IMR-90 (cell line): Measurements from ENCODE around the gene NPB. TPM values are rescaled to one million over a fixed set of nuclear protein-coding genes. Genes with fewer than 3 reads are reported as not detected.

ENCODE experiments used
- ATAC-seq: fragments of 200-7000 bp; cut with Tn5 transposase; 2 replicates; pipeline ENCODE4 v1.9.1; 2020; ENCODE audit warnings: low read depth, mild to moderate bottlenecking, moderate library complexity
- BruUV-seq: library from RNA; stranded (reverse); fragments of 400-500 nt; replicated peaks from 2 replicates; lab custom pipeline; 2021; lab: Mats Ljungman, UMichigan
- CTCF ChIA-PET: fragments of 300-600 bp; formaldehyde crosslinking; extraction: SDS; loops from one replicate; lab custom pipeline; 2021; ENCODE audit warnings: antibody characterized with exemption; lab: Yijun Ruan, JAX
- POLR2A ChIA-PET: fragments of 300-600 bp; sonication (Branson Sonifier 250); formaldehyde crosslinking; loops from one replicate; lab custom pipeline; 2022; ENCODE audit warnings: antibody characterized with exemption; ENCODE audit not compliant: unreplicated experiment; lab: Charles Lee
- DNase-seq: peaks from one replicate; pipeline ENCODE4 v3.0.0; 2013
- H2AFZ ChIP-seq: replicated peaks from 2 replicates; pipeline ENCODE3; 2013; ENCODE audit warnings: low read length, mild to moderate bottlenecking; ENCODE audit not compliant: poor library complexity
- H2AK5ac ChIP-seq: 2 replicates; pipeline ENCODE4 v1.6.1; 2013; ENCODE audit warnings: low read depth, low read length, inconsistent platforms
- H2AK9ac ChIP-seq: replicated peaks from 2 replicates; pipeline ENCODE3; 2013; ENCODE audit warnings: mild to moderate bottlenecking, low read depth, low read length, moderate library complexity; ENCODE audit not compliant: poor library complexity
- H2BK120ac ChIP-seq: 2 replicates; pipeline ENCODE4 v1.6.1; 2013; ENCODE audit warnings: low read depth, low read length, inconsistent platforms
- H2BK15ac ChIP-seq: 3 replicates; pipeline ENCODE4 v1.6.1; 2013; ENCODE audit warnings: low read depth, low read length, inconsistent platforms
- H2BK20ac ChIP-seq: 2 replicates; pipeline ENCODE4 v1.6.1; 2013; ENCODE audit warnings: low read depth, mild to moderate bottlenecking, inconsistent platforms, low read length, moderate library complexity
- H2BK5ac ChIP-seq: 2 replicates; pipeline ENCODE4 v1.6.1; 2013; ENCODE audit warnings: mild to moderate bottlenecking, low read depth, low read length, inconsistent platforms; ENCODE audit not compliant: poor library complexity, severe bottlenecking
- H3K14ac ChIP-seq: replicated peaks from 2 replicates; pipeline ENCODE4 v1.6.1; 2013; ENCODE audit warnings: low read depth, low read length, inconsistent platforms
- H3K18ac ChIP-seq: 2 replicates; pipeline ENCODE4 v1.6.1; 2013; ENCODE audit warnings: low read depth, low read length, control low read depth
- H3K23ac ChIP-seq: 2 replicates; pipeline ENCODE4 v1.6.1; 2013; ENCODE audit warnings: low read depth, low read length, inconsistent platforms
- H3K27ac ChIP-seq: 2 replicates; pipeline ENCODE4 v1.5.1; 2013; ENCODE audit warnings: mild to moderate bottlenecking, control low read depth, low read length; ENCODE audit not compliant: insufficient read depth
- H3K27me3 ChIP-seq: 2 replicates; pipeline ENCODE4 v1.6.1; 2013; ENCODE audit warnings: low read length; ENCODE audit not compliant: control insufficient read depth, insufficient read depth
- H3K36me3 ChIP-seq: 2 replicates; pipeline ENCODE4 v1.6.1; 2013; ENCODE audit warnings: low read length, mixed read lengths; ENCODE audit not compliant: control insufficient read depth, insufficient read depth
- H3K4ac ChIP-seq: 2 replicates; pipeline ENCODE4 v1.6.1; 2013; ENCODE audit warnings: low read depth, low read length, inconsistent platforms
- H3K4me1 ChIP-seq: 2 replicates; pipeline ENCODE4 v1.6.1; 2013; ENCODE audit warnings: low read length, mixed read lengths; ENCODE audit not compliant: control insufficient read depth, insufficient read depth
- H3K4me2 ChIP-seq: 2 replicates; pipeline ENCODE4 v1.6.1; 2013; ENCODE audit warnings: low read depth, mild to moderate bottlenecking, control low read depth, low read length, moderate library complexity
- H3K4me3 ChIP-seq: 2 replicates; pipeline ENCODE4 v1.5.1; 2013; ENCODE audit warnings: low read depth, mild to moderate bottlenecking, control low read depth, low read length, moderate library complexity; ENCODE audit not compliant: insufficient read depth
- H3K56ac ChIP-seq: 2 replicates; pipeline ENCODE4 v1.6.1; 2013; ENCODE audit warnings: low read length, inconsistent platforms; ENCODE audit not compliant: insufficient read depth; ENCODE audit errors: extremely low read depth
- H3K79me1 ChIP-seq, 2 experiments: 2 replicates each; pipeline ENCODE4 v1.6.1; 2013; ENCODE audit warnings: low read length in 2 of 2, inconsistent platforms in 1 of 2, low read depth in 1 of 2
- H3K9ac ChIP-seq: 2 replicates; pipeline ENCODE4 v1.6.1; 2013; ENCODE audit warnings: low read depth, low read length, control low read depth
- H3K9me1 ChIP-seq: 2 replicates; pipeline ENCODE4 v1.6.1; 2013; ENCODE audit warnings: low read length, inconsistent platforms; ENCODE audit not compliant: insufficient read depth
- H3K9me3 ChIP-seq: 2 replicates; pipeline ENCODE4 v1.6.1; 2013; ENCODE audit warnings: low read length; ENCODE audit not compliant: control insufficient read depth, insufficient read depth
- H4K20me1 ChIP-seq: 2 replicates; pipeline ENCODE4 v1.6.1; 2013; ENCODE audit warnings: low read length, inconsistent platforms; ENCODE audit not compliant: insufficient read depth
- H4K5ac ChIP-seq: 2 replicates; pipeline ENCODE4 v1.6.1; 2013; ENCODE audit warnings: mild to moderate bottlenecking, low read depth, low read length, control low read depth
- H4K8ac ChIP-seq, 2 experiments: 2 replicates each; pipeline ENCODE4 v1.6.1; 2013; ENCODE audit warnings: low read depth in 2 of 2, low read length in 2 of 2, control low read depth in 1 of 2, inconsistent platforms in 1 of 2
- H4K91ac ChIP-seq: 2 replicates; pipeline ENCODE4 v1.6.1; 2013; ENCODE audit warnings: low read depth, low read length, inconsistent platforms; ENCODE audit not compliant: insufficient read depth
- BHLHE40 ChIP-seq: fragments of 150-350 bp; IDR thresholded peaks from 2 replicates; pipeline ENCODE4 v1.6.1; 2016; ENCODE audit warnings: mild to moderate bottlenecking, low read depth, low read length
- FOS ChIP-seq: fragments of 150-350 bp; IDR thresholded peaks from 2 replicates; pipeline ENCODE4 v1.6.1; 2016; ENCODE audit warnings: low read depth, low read length
- MAFK ChIP-seq: IDR thresholded peaks from 2 replicates; pipeline ENCODE4 v1.6.1; 2012; ENCODE audit warnings: low read depth, low read length, improper control_type of control experiment
- MAZ ChIP-seq: IDR thresholded peaks from 2 replicates; pipeline ENCODE4 v1.6.1; 2012; ENCODE audit warnings: low read depth, mild to moderate bottlenecking, low read length, improper control_type of control experiment, moderate library complexity, borderline replicate concordance
- MXI1 ChIP-seq: IDR thresholded peaks from 2 replicates; pipeline ENCODE4 v1.6.1; 2012; ENCODE audit warnings: low read depth, mild to moderate bottlenecking, low read length, moderate library complexity, borderline replicate concordance
- NFE2L2 ChIP-seq: fragments of 150-350 bp; IDR thresholded peaks from 2 replicates; pipeline ENCODE4 v1.6.1; 2016; ENCODE audit warnings: low read depth, mild to moderate bottlenecking, low read length
- POLR2A ChIP-seq: IDR thresholded peaks from 2 replicates; pipeline ENCODE4 v1.6.1; 2012; ENCODE audit warnings: mild to moderate bottlenecking, low read depth, low read length
- RAD21 ChIP-seq: IDR thresholded peaks from 2 replicates; pipeline ENCODE4 v1.6.1; 2012; ENCODE audit warnings: low read length, improper control_type of control experiment
- RCOR1 ChIP-seq: IDR thresholded peaks from 2 replicates; pipeline ENCODE4 v1.6.1; 2012; ENCODE audit warnings: mild to moderate bottlenecking, low read length, improper control_type of control experiment; ENCODE audit not compliant: insufficient replicate concordance
- RFX5 ChIP-seq: IDR thresholded peaks from 2 replicates; pipeline ENCODE4 v1.8.0; 2012; ENCODE audit warnings: low read depth, mild to moderate bottlenecking, low read length, moderate library complexity
- SMC3 ChIP-seq: fragments of 150-350 bp; IDR thresholded peaks from 2 replicates; pipeline ENCODE4 v1.6.1; 2016; ENCODE audit warnings: low read depth, mild to moderate bottlenecking, antibody characterized with exemption, low read length, moderate library complexity
- WGBS, 2 experiments: methylation state at CpG; one replicate each; pipeline versions ENCODE4 v1.1.5 to v1.1.7; 2013; ENCODE audit warnings: missing lambda C conversion rate in 2 of 2; ENCODE audit not compliant: insufficient read length in 1 of 2; ENCODE audit errors: extremely low coverage in 2 of 2; 5-methylcytosine and 5-hydroxymethylcytosine counted together
- dilution Hi-C: fragments of 300-500 bp; cut with HindIII; formaldehyde crosslinking; loops from one replicate; pipeline ENCODE4 v1.14.3; 2018; ENCODE audit warnings: low sequenced_read_pairs; ENCODE audit not compliant: unreplicated experiment
- in situ Hi-C: fragments of 300-500 bp; cut with MboI; formaldehyde crosslinking; loops from 3 replicates; pipeline ENCODE4 v1.14.3; 2019; ENCODE audit warnings: low sequenced_read_pairs, inconsistent platforms, mixed read lengths
- intact Hi-C: fragments of 100-400 bp; cut with micrococcal nuclease; formaldehyde crosslinking; loops from 2 replicates; pipeline ENCODE4 v1.10.0; 2022
- polyA plus RNA-seq, 3 experiments: library from polyadenylated mRNA; depleted of rRNA; stranded (reverse); fragments of >200 nt; gene quantifications; 2 replicates each; pipeline ENCODE4 v1.2.3, GENCODE V29; 2012; ENCODE audit warnings: low replicate concordance in 1 of 3
- total RNA-seq: library from RNA; depleted of rRNA; stranded (reverse); fragments of >200 nt; gene quantifications from 2 replicates; pipeline ENCODE4 v1.2.3, GENCODE V29; 2012
- TF ChIP-seq, protein P1 (sequence below): conservative IDR thresholded peaks from 2 replicates; pipeline ENCODE4 v1.5.1; 2012; ENCODE audit warnings: mild to moderate bottlenecking, low read depth, low read length, improper control_type of control experiment
- TF ChIP-seq, protein P2 (sequence below): fragments of 150-350 bp; IDR thresholded peaks from 2 replicates; pipeline ENCODE4 v1.6.1; 2017; ENCODE audit warnings: mild to moderate bottlenecking, antibody characterized with exemption, low read length, low read depth

NPB gene
- total and polyA plus RNA-seq, 2 of the 4 experiments (the other 2 are of a cell fraction) = 0.51 TPM; not detected in 1

DNA sequence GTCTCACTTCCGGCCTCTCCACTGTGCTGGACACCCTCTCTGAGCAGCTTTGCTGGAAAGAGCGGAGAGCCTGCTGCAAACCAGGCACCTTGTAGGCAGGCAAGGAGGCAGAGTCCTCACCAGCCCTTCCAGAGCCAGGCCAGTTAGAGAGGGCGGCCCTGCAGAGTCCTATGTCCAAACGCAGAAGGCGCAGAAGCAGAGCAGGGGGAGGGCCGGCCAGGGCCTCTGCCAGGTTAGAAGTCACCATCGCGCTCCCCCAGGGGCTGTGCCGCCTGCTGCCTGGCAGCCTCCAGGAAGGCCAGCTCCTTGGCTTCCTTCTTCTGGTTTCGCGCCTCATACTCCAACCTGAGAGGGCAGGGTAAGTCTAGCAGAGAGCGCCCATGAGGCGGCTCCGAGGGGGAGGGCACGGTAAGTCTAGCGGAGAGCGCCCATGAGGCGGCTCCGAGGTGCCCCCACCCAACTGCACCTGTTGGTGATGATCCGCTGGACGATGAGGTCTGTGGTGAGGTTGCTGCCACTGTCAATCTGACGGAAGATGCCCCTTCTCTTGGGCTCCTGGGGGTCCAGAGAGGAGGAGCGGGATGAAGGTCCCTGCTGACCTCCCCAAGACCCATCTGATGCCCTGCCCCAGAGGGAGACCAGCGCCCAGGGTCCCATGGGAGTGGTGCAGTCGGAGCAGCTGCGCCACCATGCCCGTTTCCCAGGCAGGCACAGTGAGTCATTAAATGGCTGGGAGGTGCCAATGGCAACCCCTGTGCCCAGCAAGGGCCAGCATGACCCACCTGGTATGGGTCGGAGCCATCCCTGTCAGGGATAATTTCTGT is 2.8 kb downstream of the NPB start:
- H3K36me3 ChIP-seq = peaks cover 20% of the 10 kb centered on the region; the same call in 1 of the 2 replicates
- no TSS peak for BruUV-seq
- H3K4me2 ChIP-seq = no peak overlapping the region
- H2BK120ac ChIP-seq = no peak overlapping the region
- no peak overlapping the region for H3K9ac ChIP-seq
- ChIA-PET CTCF (no interaction called here), POLR2A (no interaction called here)
- TF ChIP-seq, protein P1, sequence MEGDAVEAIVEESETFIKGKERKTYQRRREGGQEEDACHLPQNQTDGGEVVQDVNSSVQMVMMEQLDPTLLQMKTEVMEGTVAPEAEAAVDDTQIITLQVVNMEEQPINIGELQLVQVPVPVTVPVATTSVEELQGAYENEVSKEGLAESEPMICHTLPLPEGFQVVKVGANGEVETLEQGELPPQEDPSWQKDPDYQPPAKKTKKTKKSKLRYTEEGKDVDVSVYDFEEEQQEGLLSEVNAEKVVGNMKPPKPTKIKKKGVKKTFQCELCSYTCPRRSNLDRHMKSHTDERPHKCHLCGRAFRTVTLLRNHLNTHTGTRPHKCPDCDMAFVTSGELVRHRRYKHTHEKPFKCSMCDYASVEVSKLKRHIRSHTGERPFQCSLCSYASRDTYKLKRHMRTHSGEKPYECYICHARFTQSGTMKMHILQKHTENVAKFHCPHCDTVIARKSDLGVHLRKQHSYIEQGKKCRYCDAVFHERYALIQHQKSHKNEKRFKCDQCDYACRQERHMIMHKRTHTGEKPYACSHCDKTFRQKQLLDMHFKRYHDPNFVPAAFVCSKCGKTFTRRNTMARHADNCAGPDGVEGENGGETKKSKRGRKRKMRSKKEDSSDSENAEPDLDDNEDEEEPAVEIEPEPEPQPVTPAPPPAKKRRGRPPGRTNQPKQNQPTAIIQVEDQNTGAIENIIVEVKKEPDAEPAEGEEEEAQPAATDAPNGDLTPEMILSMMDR = no peak
- TF ChIP-seq BHLHE40 (no peak), FOS (no peak), RCOR1 (no peak), MAFK (no peak), SMC3 (no peak), NFE2L2 (no peak), MAZ (no peak), RAD21 (no peak), RFX5 (no peak), POLR2A (no peak), MXI1 (no peak)
- TF ChIP-seq, protein P2, sequence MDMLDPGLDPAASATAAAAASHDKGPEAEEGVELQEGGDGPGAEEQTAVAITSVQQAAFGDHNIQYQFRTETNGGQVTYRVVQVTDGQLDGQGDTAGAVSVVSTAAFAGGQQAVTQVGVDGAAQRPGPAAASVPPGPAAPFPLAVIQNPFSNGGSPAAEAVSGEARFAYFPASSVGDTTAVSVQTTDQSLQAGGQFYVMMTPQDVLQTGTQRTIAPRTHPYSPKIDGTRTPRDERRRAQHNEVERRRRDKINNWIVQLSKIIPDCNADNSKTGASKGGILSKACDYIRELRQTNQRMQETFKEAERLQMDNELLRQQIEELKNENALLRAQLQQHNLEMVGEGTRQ = no peak
- no peak overlapping the region for H3K14ac ChIP-seq
- H4K20me1 ChIP-seq = peaks cover 10% of the 10 kb centered on the region
- DNase-seq (no peak), ATAC-seq (no peak)
- H3K4me1 ChIP-seq = peaks cover 2% of the 10 kb centered on the region; the same call in 1 of the 2 replicates
- H2BK5ac ChIP-seq = no peak overlapping the region
- in situ Hi-C loops = no loop called here
- H4K8ac ChIP-seq = no peak overlapping the region
- H2AK5ac ChIP-seq = no peak overlapping the region
- 84% methylated on average over 5 of the region's 28 CpGs; no CpG with 5 or more reads in 1 of the 2 experiments for WGBS, 2 experiments
- H3K27ac ChIP-seq = no peak overlapping the region
- H2BK15ac ChIP-seq = no peak overlapping the region
- no peak overlapping the region for H3K23ac ChIP-seq
- H2AK9ac ChIP-seq = no peak overlapping the region
- peaks cover 0 to 20% of the 10 kb centered on the region in 2 experiments; a peak in 2 of 4 replicates for H3K79me1 ChIP-seq
- H3K4ac ChIP-seq = no peak overlapping the region
- no peak overlapping the region for H3K18ac ChIP-seq
- intact Hi-C loops = no loop called here
- dilution Hi-C loops = no loop called here
- H3K56ac ChIP-seq = no peak overlapping the region
- H3K27me3 ChIP-seq = no peaks in the 10 kb centered on the region
- no peak overlapping the region for H4K5ac ChIP-seq
- no peak overlapping the region for H4K91ac ChIP-seq
- no peaks in the 10 kb centered on the region for H3K9me3 ChIP-seq
- 0 out of 2 replicates have a peak, but pooled peaks cover 4% of the 10 kb centered on the region for H3K9me1 ChIP-seq
- H2BK20ac ChIP-seq = no peak overlapping the region
- no peak overlapping the region for H3K4me3 ChIP-seq
- no peak overlapping the region for H2AFZ ChIP-seq
